Measurements from ENCODE around the gene TMEM270. TPM values are rescaled to one million over a fixed set of nuclear protein-coding genes. Genes with fewer than 3 reads are reported as not detected.

Gene TMEM270
- total and polyA plus RNA-seq, 10 of the 15 experiments (the other 5 are each of a cell fraction or from before 2014, with no cell fraction given), result not detected

GRCh38 chr7:73907554-73908122 lies 46.7 kb downstream of the TMEM270 start:
- no peak for TF ChIP-seq MEF2A (IDR thresholded peaks at IDR 0.05; ENCODE audit: insufficient read depth, low read depth, low read length)
- TF ChIP-seq NFYA (IDR thresholded peaks at IDR 0.05; ENCODE audit: borderline replicate concordance, low read depth, low read length), result no peak
- no peak for TF ChIP-seq EGR1 (IDR thresholded peaks at IDR 0.05; ENCODE audit: borderline replicate concordance in 1 of 2, low read depth in 2 of 2, low read length in 2 of 2)
- TF ChIP-seq NBN (IDR thresholded peaks at IDR 0.05), result no peak
- Histone ChIP-seq H3K4me3 (no peak overlapping the region), H3K36me3 (ENCODE audit: control insufficient read depth in 2 of 2, insufficient read depth in 2 of 2, low read length in 1 of 2) (no peaks in the 10 kb centered on the region), H3K9me3 (replicated peaks; ENCODE audit: control insufficient read depth, insufficient read depth, low read length) (no peaks in the 10 kb centered on the region), H3K9ac (ENCODE audit: control insufficient read depth, insufficient read depth, low read length) (no peak overlapping the region), H3K4me1 (ENCODE audit: control insufficient read depth, insufficient read depth, low read length) (no peaks in the 10 kb centered on the region), H3K4me2 (ENCODE audit: control insufficient read depth, insufficient read depth) (no peak overlapping the region), H3K27ac (ENCODE audit: control insufficient read depth, insufficient read depth) (no peak overlapping the region), H3K27me3 (replicated peaks in 1 of 2; ENCODE audit: control insufficient read depth in 2 of 2, insufficient read depth in 2 of 2, low read length in 1 of 2) (no peaks in the 10 kb centered on the region), H2AFZ (ENCODE audit: control insufficient read depth, low read depth, low read length) (no peak overlapping the region), H4K20me1 (ENCODE audit: control insufficient read depth, insufficient read depth) (no peaks in the 10 kb centered on the region), H3K79me2 (ENCODE audit: control insufficient read depth, insufficient read depth, low read length) (no peaks in the 10 kb centered on the region)
- ChIA-PET CTCF (no interaction called here), POLR2A (no interaction called here), RAD21 (ENCODE audit: unreplicated experiment) (no interaction called here), SMC1A (ENCODE audit: uncharacterized antibody, unreplicated experiment) (no interaction called here)
- no peak for ATAC-seq
- BruUV-seq (replicated peaks), result no TSS peak
- FAIRE-seq, result no peak
- DNase-seq (ENCODE audit: low read depth, low spot score), result no peak
- intact Hi-C loops (cut with micrococcal nuclease; ENCODE audit: unreplicated experiment), result no loop called here
- WGBS (ENCODE audit: insufficient coverage, insufficient replicate concordance, low lambda C conversion rate, missing lambda C conversion rate), result 67% methylated on average over 12 of the region's 12 CpGs
- in situ Hi-C loops (cut with MboI), result no loop called here

DNA sequence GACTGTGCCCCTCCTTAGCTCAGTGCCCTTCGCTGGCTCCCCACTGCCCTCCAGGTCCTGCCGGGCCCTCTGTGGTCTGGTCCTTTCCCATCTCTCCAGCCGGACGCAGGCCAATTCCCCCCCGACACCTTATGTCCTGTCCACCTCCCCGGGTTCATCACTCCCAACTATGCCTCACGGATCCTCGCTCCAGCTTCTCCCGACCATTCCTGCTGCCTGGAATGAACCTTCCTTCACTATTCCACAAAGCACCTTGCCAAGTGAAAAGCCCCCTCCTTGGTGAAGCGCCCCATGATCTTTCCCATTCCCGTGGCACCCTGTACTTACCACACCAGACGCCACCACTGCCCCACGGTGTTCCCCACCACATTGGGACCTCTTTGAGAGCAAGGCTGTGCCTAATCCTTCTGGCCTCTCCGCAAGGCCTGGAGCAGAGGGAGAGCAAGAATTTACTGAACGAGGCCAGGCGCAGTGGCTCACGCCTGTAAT lies 47.2 kb downstream of the TMEM270 start:
- no peak for DNase-seq (ENCODE audit: low read depth, low spot score)
- no TSS peak for BruUV-seq (replicated peaks)
- Histone ChIP-seq H3K27me3 (replicated peaks in 1 of 2; ENCODE audit: control insufficient read depth in 2 of 2, insufficient read depth in 2 of 2, low read length in 1 of 2) (no peaks in the 10 kb centered on the region), H2AFZ (ENCODE audit: control insufficient read depth, low read depth, low read length) (no peak overlapping the region), H4K20me1 (ENCODE audit: control insufficient read depth, insufficient read depth) (no peaks in the 10 kb centered on the region), H3K4me2 (ENCODE audit: control insufficient read depth, insufficient read depth) (no peak overlapping the region), H3K36me3 (ENCODE audit: control insufficient read depth in 2 of 2, insufficient read depth in 2 of 2, low read length in 1 of 2) (no peaks in the 10 kb centered on the region), H3K9me3 (replicated peaks; ENCODE audit: control insufficient read depth, insufficient read depth, low read length) (no peaks in the 10 kb centered on the region), H3K4me1 (ENCODE audit: control insufficient read depth, insufficient read depth, low read length) (no peaks in the 10 kb centered on the region), H3K9ac (ENCODE audit: control insufficient read depth, insufficient read depth, low read length) (no peak overlapping the region), H3K4me3 (no peak overlapping the region), H3K27ac (ENCODE audit: control insufficient read depth, insufficient read depth) (no peak overlapping the region), H3K79me2 (ENCODE audit: control insufficient read depth, insufficient read depth, low read length) (no peaks in the 10 kb centered on the region)
- intact Hi-C loops (cut with micrococcal nuclease; ENCODE audit: unreplicated experiment), result no loop called here
- POLR2A ChIA-PET, result no interaction called here
- CTCF ChIA-PET, result no interaction called here
- RAD21 ChIA-PET (ENCODE audit: unreplicated experiment), result no interaction called here
- SMC1A ChIA-PET (ENCODE audit: uncharacterized antibody, unreplicated experiment), result no interaction called here
- FAIRE-seq, result no peak
- ATAC-seq, result no peak
- WGBS (ENCODE audit: insufficient coverage, insufficient replicate concordance, low lambda C conversion rate, missing lambda C conversion rate), result 47% methylated on average over 17 of the region's 17 CpGs
- in situ Hi-C loops (cut with MboI), result no loop called here
- TF ChIP-seq SREBF2 (IDR thresholded peaks at IDR 0.05; ENCODE audit: low read length) (no peak), PAX5 (IDR thresholded peaks at IDR 0.05; ENCODE audit: borderline replicate concordance, low read depth, low read length) (no peak), NRF1 (conservative IDR thresholded peaks at IDR 0.05; ENCODE audit: low read depth, low read length) (no peak), SRF (IDR thresholded peaks at IDR 0.05; ENCODE audit: low read depth in 2 of 2, low read length in 2 of 2) (no peak), SMC3 (IDR thresholded peaks at IDR 0.05; ENCODE audit: borderline replicate concordance, low read length) (no peak), CHD1 (IDR thresholded peaks at IDR 0.05; ENCODE audit: low read depth, low read length) (no peak), CEBPB (IDR thresholded peaks at IDR 0.05; ENCODE audit: borderline replicate concordance in 1 of 2, low read depth in 2 of 2, low read length in 2 of 2) (no peak), KDM1A (IDR thresholded peaks at IDR 0.05; ENCODE audit: borderline replicate concordance) (no peak), GABPA (IDR thresholded peaks at IDR 0.05; ENCODE audit: low read depth) (no peak)
- TF ChIP-seq, protein P1, sequence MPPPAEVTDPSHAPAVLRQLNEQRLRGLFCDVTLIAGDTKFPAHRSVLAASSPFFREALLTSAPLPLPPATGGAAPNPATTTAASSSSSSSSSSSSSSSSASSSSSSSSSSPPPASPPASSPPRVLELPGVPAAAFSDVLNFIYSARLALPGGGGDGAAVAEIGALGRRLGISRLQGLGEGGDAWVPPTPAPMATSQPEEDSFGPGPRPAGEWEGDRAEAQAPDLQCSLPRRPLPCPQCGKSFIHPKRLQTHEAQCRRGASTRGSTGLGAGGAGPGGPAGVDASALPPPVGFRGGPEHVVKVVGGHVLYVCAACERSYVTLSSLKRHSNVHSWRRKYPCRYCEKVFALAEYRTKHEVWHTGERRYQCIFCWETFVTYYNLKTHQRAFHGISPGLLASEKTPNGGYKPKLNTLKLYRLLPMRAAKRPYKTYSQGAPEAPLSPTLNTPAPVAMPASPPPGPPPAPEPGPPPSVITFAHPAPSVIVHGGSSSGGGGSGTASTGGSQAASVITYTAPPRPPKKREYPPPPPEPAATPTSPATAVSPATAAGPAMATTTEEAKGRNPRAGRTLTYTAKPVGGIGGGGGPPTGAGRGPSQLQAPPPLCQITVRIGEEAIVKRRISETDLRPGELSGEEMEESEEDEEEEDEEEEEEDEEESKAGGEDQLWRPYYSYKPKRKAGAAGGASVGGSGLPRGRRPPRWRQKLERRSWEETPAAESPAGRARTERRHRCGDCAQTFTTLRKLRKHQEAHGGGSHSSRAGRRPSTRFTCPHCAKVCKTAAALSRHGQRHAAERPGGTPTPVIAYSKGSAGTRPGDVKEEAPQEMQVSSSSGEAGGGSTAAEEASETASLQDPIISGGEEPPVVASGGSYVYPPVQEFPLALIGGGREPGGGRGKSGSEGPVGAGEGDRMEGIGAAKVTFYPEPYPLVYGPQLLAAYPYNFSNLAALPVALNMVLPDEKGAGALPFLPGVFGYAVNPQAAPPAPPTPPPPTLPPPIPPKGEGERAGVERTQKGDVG (CRISPR knock-in tag; IDR thresholded peaks at IDR 0.05), result no peak
- TF ChIP-seq, protein P2, sequence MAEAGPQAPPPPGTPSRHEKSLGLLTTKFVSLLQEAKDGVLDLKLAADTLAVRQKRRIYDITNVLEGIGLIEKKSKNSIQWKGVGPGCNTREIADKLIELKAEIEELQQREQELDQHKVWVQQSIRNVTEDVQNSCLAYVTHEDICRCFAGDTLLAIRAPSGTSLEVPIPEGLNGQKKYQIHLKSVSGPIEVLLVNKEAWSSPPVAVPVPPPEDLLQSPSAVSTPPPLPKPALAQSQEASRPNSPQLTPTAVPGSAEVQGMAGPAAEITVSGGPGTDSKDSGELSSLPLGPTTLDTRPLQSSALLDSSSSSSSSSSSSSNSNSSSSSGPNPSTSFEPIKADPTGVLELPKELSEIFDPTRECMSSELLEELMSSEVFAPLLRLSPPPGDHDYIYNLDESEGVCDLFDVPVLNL (IDR thresholded peaks at IDR 0.05; ENCODE audit: low read depth, low read length), result no peak
